ENCODE results near the gene COL23A1. TPM values are rescaled to one million over a fixed set of nuclear protein-coding genes. Genes with fewer than 3 reads are reported as not detected.

The COL23A1 gene
- total RNA-seq, 1 experiment from 2014 or later = 18.0 TPM

- peak; percentile 22 for DNase-seq
- no peaks in the 10 kb centered on the region for H3K36me3 ChIP-seq (replicated peaks; ENCODE audit: control insufficient read depth, insufficient read depth, low read length)
- H3K4me3 ChIP-seq (ENCODE audit: insufficient read depth, low read depth, low read length) = no peak overlapping the region
- H3K27me3 ChIP-seq (ENCODE audit: control insufficient read depth, insufficient read depth, low read length) = no peaks in the 10 kb centered on the region
Observed at GRCh38 chr5:178536541-178537466, 53.4 kb downstream of the COL23A1 start.

- DNase-seq = no peak
- H3K27me3 ChIP-seq (ENCODE audit: control insufficient read depth, insufficient read depth, low read length) = no peaks in the 10 kb centered on the region
Observed at GRCh38 chr5:178535299-178536175, 54.7 kb downstream of the COL23A1 start.

GRCh38 chr5:178533136-178533535 lies 57.1 kb downstream of the COL23A1 start:
- DNase-seq = no peak
- H3K36me3 ChIP-seq (replicated peaks; ENCODE audit: control insufficient read depth, insufficient read depth, low read length) = no peaks in the 10 kb centered on the region
- H3K27me3 ChIP-seq (ENCODE audit: control insufficient read depth, insufficient read depth, low read length) = no peaks in the 10 kb centered on the region
- no peak overlapping the region for H3K4me3 ChIP-seq (ENCODE audit: insufficient read depth, low read depth, low read length)

More at GRCh38 chr5:178535299-178536175, 54.7 kb downstream of the COL23A1 start:
- H3K36me3 ChIP-seq (replicated peaks; ENCODE audit: control insufficient read depth, insufficient read depth, low read length) = no peaks in the 10 kb centered on the region
- H3K4me3 ChIP-seq (ENCODE audit: insufficient read depth, low read depth, low read length) = no peak overlapping the region

- no peak for DNase-seq
- Histone ChIP-seq H3K36me3 (replicated peaks; ENCODE audit: control insufficient read depth, insufficient read depth, low read length) (no peaks in the 10 kb centered on the region), H3K27me3 (ENCODE audit: control insufficient read depth, insufficient read depth, low read length) (no peaks in the 10 kb centered on the region), H3K4me3 (ENCODE audit: insufficient read depth, low read depth, low read length) (no peak overlapping the region)
Observed at GRCh38 chr5:178532666-178533065, 57.5 kb downstream of the COL23A1 start.

GRCh38 chr5:178532236-178532635 lies 58.0 kb downstream of the COL23A1 start:
- H3K27me3 ChIP-seq (ENCODE audit: control insufficient read depth, insufficient read depth, low read length) = no peaks in the 10 kb centered on the region
- no peak overlapping the region for H3K4me3 ChIP-seq (ENCODE audit: insufficient read depth, low read depth, low read length)
- H3K36me3 ChIP-seq (replicated peaks; ENCODE audit: control insufficient read depth, insufficient read depth, low read length) = no peaks in the 10 kb centered on the region
- DNase-seq = no peak

- Histone ChIP-seq H3K27me3 (ENCODE audit: control insufficient read depth, insufficient read depth, low read length) (no peaks in the 10 kb centered on the region), H3K4me3 (ENCODE audit: insufficient read depth, low read depth, low read length) (no peak overlapping the region), H3K36me3 (replicated peaks; ENCODE audit: control insufficient read depth, insufficient read depth, low read length) (no peaks in the 10 kb centered on the region)
- no peak for DNase-seq
Observed at GRCh38 chr5:178531786-178532185, 58.4 kb downstream of the COL23A1 start.

GRCh38 chr5:178530526-178530925 lies 59.7 kb downstream of the COL23A1 start:
- H3K36me3 ChIP-seq (replicated peaks; ENCODE audit: control insufficient read depth, insufficient read depth, low read length) = no peaks in the 10 kb centered on the region
- no peak overlapping the region for H3K4me3 ChIP-seq (ENCODE audit: insufficient read depth, low read depth, low read length)
- DNase-seq = no peak
- H3K27me3 ChIP-seq (ENCODE audit: control insufficient read depth, insufficient read depth, low read length) = no peaks in the 10 kb centered on the region

GRCh38 chr5:178529080-178529479 lies 61.1 kb downstream of the COL23A1 start:
- no peaks in the 10 kb centered on the region for H3K27me3 ChIP-seq (ENCODE audit: control insufficient read depth, insufficient read depth, low read length)
- no peak for DNase-seq
- H3K36me3 ChIP-seq (replicated peaks; ENCODE audit: control insufficient read depth, insufficient read depth, low read length) = no peaks in the 10 kb centered on the region
- no peak overlapping the region for H3K4me3 ChIP-seq (ENCODE audit: insufficient read depth, low read depth, low read length)

- H3K36me3 ChIP-seq (replicated peaks; ENCODE audit: control insufficient read depth, insufficient read depth, low read length) = no peaks in the 10 kb centered on the region
- DNase-seq = no peak
- no peak overlapping the region for H3K4me3 ChIP-seq (ENCODE audit: insufficient read depth, low read depth, low read length)
- no peaks in the 10 kb centered on the region for H3K27me3 ChIP-seq (ENCODE audit: control insufficient read depth, insufficient read depth, low read length)
Observed at GRCh38 chr5:178527458-178528307, 62.5 kb downstream of the COL23A1 start.

GRCh38 chr5:178526773-178527457 lies 63.3 kb downstream of the COL23A1 start:
- no peaks in the 10 kb centered on the region for H3K36me3 ChIP-seq (replicated peaks; ENCODE audit: control insufficient read depth, insufficient read depth, low read length)
- no peaks in the 10 kb centered on the region for H3K27me3 ChIP-seq (ENCODE audit: control insufficient read depth, insufficient read depth, low read length)
- peak; percentile 76 for DNase-seq
- no peak overlapping the region for H3K4me3 ChIP-seq (ENCODE audit: insufficient read depth, low read depth, low read length)

- Histone ChIP-seq H3K4me3 (ENCODE audit: insufficient read depth, low read depth, low read length) (no peak overlapping the region), H3K36me3 (replicated peaks; ENCODE audit: control insufficient read depth, insufficient read depth, low read length) (no peaks in the 10 kb centered on the region), H3K27me3 (ENCODE audit: control insufficient read depth, insufficient read depth, low read length) (no peaks in the 10 kb centered on the region)
- DNase-seq = no peak
Observed at GRCh38 chr5:178525906-178526732, 64.1 kb downstream of the COL23A1 start.

GRCh38 chr5:178524093-178524882 lies 65.9 kb downstream of the COL23A1 start:
- no peak for DNase-seq
- Histone ChIP-seq H3K27me3 (ENCODE audit: control insufficient read depth, insufficient read depth, low read length) (no peaks in the 10 kb centered on the region), H3K36me3 (replicated peaks; ENCODE audit: control insufficient read depth, insufficient read depth, low read length) (no peaks in the 10 kb centered on the region)

More at GRCh38 chr5:178524093-178524882, 65.9 kb downstream of the COL23A1 start:
- H3K4me3 ChIP-seq (ENCODE audit: insufficient read depth, low read depth, low read length) = no peak overlapping the region
